T follicular helper cell (primary cell): ENCODE results near the gene MZB1.
"Not testable (repeated sequence)": the region's sequence is repeated elsewhere in the genome, so short reads cannot be mapped to it uniquely, and the experiment has no call there.

Experiments
- DNase-seq: peaks from one replicate; pipeline ENCODE4 v3.0.0-alpha.2; 2020; ENCODE audit warnings: low read depth

The MZB1 gene

GRCh38 chr5:139374909-139375308 lies 14.8 kb downstream of the MZB1 start:
- no peak for DNase-seq

- no peak for DNase-seq
Observed at GRCh38 chr5:139371482-139372435, 18.0 kb downstream of the MZB1 start.

GRCh38 chr5:139369181-139369580 lies 20.5 kb downstream of the MZB1 start:
- DNase-seq: no peak

GRCh38 chr5:139368613-139369012 lies 21.1 kb downstream of the MZB1 start:
- DNase-seq: no peak

GRCh38 chr5:139364466-139364865 lies 25.2 kb downstream of the MZB1 start:
- DNase-seq: no peak

- DNase-seq: no peak
Observed at GRCh38 chr5:139363937-139364336, 25.8 kb downstream of the MZB1 start.

- DNase-seq: no peak
Observed at GRCh38 chr5:139361835-139362429, 27.8 kb downstream of the MZB1 start.

GRCh38 chr5:139360384-139360783 lies 29.3 kb downstream of the MZB1 start:
- DNase-seq: no peak

GRCh38 chr5:139358064-139358463 lies 31.6 kb downstream of the MZB1 start:
- DNase-seq: no peak

- DNase-seq: not testable (repeated sequence)
Observed at GRCh38 chr5:139355900-139356299, 33.8 kb downstream of the MZB1 start.

- no peak for DNase-seq
Observed at GRCh38 chr5:139354186-139354585, 35.5 kb downstream of the MZB1 start.

GRCh38 chr5:139347863-139348262 lies 41.9 kb downstream of the MZB1 start:
- DNase-seq: not testable (repeated sequence)

GRCh38 chr5:139345442-139345841 lies 44.3 kb downstream of the MZB1 start:
- not testable (repeated sequence) for DNase-seq

GRCh38 chr5:139344177-139344576 lies 45.5 kb downstream of the MZB1 start:
- DNase-seq: no peak

GRCh38 chr5:139343476-139343875 lies 46.2 kb downstream of the MZB1 start:
- no peak for DNase-seq

- DNase-seq: peak; percentile 77
Observed at GRCh38 chr5:139342423-139342723, 47.3 kb downstream of the MZB1 start.

- DNase-seq: peak; percentile 98
Observed at GRCh38 chr5:139341689-139342422, 47.9 kb downstream of the MZB1 start, which contains the start of gene PAIP2. Gene PAIP2 (plus strand): TSS chr5:139341854. CDS start chr5:139363785, 21,931 bp downstream.

GRCh38 chr5:139341187-139341688 lies 48.5 kb downstream of the MZB1 start:
- DNase-seq: no peak

GRCh38 chr5:139340051-139340450 lies 49.7 kb downstream of the MZB1 start:
- no peak for DNase-seq
